Stimulated activated CD8-positive, alpha-beta memory T cell treated with anti-CD3 and anti-CD28 coated beads, Interleukin-15, amount 100 ng/mL, for 24 hours (primary cell): Measurements from ENCODE around the gene KRT4.
"Not testable (repeated sequence)": the region's sequence is repeated elsewhere in the genome, so short reads cannot be mapped to it uniquely, and the experiment has no call there.

Experiments used
- DNase-seq: peaks from one replicate; pipeline ENCODE4 v3.0.0-alpha.2; 2020; ENCODE audit warnings: low read depth

Gene KRT4

DNA sequence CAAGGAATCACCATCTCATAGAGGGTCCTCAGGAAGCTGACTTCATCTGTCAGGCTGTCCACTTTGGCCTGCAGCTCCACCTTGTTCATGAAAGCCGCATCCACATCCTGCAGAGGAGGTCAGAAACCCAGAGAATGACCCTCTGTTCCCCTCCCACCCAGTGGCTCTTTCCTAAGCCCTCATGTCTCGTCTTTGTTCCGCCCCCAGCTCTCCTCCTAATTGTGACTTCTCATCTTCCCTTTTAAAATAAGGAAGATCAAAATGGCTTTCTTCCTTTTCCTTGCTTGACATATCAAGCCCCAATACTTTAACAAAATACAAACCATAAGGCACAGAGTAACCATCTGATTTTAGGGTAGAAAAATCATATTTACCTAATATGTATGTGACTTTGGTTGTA lies 41.1 kb downstream of the KRT4 start:
- DNase-seq = no peak

DNA sequence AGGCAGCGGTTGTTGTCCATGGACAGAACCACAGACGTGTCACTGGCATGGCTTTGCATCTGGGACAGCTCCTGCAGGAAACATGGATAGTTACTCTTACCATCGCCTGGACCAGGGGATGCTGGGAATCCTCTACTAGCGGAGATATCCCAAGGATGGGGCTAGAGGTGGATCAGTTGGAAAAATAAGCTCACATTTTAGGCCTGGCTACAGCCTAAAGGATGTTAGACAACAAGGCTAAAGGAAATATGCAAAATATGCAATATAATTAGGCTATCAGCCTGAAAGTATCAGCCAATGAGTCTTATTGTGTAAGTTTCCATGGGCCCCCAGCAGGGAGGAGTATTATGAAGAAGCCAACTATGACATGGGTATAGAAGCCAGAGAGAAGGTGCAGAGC lies 41.7 kb downstream of the KRT4 start:
- no peak for DNase-seq

DNA sequence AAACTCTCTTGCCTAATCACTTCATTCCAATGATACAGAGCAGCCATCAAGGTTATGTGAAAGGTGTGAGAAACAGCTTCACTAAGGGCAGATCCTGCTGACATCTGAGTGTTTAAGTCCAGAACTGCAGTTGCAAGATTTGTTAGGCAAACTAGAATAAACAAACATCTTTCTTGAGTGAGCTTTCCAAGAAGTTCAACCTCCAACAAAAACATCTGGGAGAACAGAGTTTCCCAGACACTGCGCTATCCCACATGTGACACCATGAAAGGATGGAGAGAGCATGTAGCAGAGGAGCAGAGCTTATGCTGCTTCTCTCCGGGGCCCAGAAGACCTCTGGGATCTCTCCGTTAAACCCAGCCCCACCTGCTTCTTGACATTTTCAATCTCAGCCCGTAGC lies 42.4 kb downstream of the KRT4 start:
- DNase-seq = no peak

DNA sequence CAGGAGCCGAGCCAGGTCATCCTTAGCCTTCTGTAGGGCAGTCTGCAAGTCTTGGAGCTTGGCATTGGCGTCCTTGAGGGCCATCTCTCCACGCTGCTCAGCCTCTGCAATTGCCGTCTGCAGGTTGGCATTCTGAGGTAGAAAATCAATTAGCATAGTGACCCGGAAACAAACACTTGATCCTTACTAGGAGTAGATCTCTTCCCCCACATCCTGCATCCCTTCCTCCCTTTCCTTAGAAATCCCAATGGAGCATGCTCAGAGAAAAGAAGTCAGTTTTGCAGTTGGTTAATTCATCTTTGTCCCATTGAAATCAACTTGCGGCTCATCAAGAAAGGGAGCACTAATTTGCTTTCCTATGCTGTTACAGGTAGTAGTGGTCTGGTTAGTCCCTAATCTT lies 42.8 kb downstream of the KRT4 start:
- no peak for DNase-seq

DNA sequence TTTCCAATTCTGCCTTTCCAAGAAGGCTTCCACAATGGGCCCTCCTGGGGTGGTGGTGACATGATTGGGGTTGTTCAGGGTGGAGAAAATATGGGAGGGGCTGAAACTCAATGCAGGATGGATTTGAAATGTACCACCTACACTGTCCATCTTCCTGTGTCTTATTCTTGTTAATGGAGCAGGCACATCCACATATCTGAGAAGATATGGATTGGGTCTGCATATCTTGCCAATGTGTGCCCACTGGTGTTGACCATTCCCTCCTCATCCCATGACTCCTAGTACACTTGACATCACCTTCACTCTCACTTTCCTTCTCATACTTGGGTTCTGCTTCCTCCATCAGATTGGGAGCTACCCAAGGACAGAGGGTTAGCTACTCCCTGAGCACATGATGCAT lies 44.0 kb downstream of the KRT4 start:
- no peak for DNase-seq

DNA sequence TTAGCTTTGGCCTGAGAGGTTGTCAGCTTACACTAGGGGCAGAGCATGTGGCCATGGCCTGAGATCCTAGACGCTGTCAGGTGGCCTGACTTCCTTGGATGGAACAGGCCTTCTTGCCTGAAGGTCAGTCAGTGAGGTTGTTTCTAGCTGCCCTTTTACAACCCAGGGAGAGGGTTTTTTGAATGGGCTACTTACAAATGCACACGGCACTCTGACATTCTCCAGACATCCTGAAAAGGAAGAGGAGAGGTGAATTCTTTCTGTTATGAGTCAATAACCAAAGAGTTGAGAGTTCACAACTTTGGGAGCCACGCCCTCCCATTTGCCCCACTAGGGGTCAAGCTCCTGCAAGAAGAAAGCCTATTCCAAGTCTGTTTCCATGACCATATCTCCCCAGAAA lies 44.6 kb downstream of the KRT4 start:
- no peak for DNase-seq

DNA sequence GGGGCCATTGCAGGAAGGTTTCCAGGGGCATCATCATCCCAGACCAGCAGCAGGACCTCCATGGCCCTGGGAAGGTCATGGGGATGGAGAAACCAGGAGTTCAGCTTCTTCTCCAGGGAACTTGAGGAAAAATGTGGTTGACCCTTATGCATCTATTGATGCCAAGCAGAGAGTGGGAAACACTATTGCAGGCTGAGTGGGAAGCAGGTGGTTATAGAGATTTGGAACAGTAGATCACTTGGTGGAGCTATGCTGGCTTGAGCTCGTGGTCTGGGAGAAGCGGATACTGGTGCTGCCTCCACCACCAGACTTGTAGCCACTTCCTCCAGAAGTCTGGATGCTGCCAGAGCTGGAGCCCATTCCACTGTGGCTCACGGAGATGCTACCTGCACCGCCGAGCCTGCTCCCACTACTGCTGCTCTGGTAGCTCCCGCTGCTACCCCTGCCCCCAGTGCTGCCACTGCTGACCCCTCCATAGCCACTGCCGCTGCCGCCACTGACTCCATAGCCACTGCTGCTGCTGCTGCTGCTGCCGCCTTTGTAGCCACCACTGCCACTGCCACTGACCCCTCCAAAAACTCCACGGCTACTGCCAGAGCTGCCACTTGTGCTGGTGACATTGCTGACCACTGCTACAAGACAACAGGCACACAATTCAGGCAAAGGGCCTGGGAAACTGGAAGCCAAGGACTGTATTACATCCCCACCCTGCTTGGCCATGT lies 45.3 kb downstream of the KRT4 start:
- DNase-seq = no peak

DNA sequence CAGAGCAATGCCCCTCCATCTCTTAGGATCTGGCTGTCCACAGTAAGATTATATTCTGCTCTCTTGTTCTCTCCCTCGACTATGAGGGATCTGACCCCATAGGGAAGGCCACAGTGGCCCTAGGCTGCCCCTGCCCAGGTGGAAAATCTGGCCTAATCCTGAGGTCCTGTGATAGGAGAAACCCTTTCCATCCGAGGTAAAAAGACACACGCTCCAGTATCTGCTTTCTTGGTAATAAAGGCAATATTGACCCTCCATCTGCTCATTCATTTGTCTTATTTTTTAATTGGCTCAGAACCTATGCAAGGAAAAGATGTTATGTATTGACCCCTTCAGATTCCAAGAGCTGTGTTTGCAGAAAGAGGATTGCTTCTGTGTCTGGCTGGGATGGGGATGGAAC lies 46.5 kb downstream of the KRT4 start:
- DNase-seq = no peak

DNA sequence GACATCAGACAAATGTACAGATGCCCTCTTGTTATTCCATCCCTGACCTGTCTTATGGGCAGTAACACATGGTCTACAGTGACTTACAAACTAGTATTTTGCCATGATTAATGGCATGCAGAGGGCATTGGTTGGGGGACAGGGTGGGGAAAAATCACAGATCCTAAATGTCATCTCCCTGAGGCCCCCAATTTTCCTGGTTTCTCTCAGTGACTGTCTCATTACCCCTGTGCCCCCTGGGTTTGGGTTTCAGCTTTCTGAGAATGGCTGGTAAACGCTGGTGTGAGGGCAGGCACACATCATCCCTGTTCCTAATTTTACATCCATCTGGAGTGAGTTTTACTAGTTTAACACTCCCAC lies 46.9 kb downstream of the KRT4 start:
- DNase-seq = no peak

DNA sequence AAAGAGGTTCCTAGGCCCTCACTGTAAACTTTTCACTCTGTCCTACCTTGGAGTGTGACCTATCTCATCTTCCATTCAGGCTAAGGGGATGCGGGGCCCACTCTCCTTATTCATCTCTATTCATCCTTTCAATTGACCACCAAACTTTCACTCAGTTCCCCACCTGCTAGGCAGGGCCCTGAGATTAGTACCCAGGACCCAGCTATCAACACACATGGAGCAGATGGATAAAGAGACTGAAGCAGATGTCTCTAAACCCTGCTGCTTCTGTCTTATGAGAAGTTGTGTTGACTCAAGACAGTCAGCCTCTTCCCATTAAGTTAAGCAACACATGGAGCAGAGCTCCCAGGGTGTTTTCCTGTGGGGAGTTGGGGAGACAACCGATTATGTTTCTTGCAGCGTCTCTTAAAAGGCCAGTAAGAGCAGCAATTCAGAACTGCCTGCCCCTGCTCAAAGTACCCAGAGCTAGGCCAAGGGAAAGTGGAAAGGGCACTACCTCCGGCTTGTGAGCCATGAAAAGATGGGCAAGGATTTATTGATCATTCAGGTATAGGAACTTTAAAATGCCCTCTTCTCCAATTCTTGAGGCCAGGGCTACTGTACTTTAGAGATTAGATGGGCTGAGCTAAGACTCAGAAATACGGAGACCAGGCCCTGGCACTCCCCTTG lies 47.4 kb downstream of the KRT4 start:
- no peak for DNase-seq

DNA sequence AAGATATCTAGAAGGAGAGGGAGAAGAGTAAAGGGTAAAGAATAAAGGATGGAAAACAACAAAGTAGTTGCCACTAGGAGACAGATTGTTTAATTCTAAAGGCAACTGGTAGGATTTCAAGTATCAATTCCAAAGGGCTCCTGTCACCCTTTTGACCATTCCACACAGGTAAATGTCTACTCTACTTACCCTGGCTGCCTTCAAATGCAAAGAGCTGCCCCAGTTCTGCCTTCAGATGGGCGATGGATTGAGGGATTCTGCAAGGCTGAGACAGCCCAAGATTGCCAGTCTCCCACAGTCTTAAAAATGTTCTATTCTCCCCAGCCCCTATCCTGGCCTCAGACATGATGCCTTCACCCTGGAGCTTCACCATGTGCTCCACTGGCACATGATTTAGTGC lies 48.2 kb downstream of the KRT4 start:
- no peak for DNase-seq

DNA sequence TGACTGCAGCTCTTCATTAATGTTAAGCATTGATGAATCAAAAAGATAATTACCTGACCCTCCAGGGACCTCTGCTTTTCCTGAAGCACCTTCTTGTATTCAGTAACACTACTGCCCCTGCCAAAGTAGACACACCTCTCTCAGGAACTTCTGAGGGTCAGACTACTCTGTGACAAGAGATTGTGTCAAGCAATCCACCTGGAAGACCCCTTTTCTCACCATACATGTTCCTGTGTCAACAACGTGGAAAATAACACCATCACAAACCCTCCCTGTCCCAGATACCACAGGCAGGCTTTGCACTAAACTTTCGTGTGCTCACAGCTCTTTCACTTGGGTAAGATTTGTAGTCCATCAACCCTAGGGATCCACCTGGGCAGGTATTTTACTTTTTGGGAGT lies 49.9 kb downstream of the KRT4 start:
- DNase-seq = no peak

DNA sequence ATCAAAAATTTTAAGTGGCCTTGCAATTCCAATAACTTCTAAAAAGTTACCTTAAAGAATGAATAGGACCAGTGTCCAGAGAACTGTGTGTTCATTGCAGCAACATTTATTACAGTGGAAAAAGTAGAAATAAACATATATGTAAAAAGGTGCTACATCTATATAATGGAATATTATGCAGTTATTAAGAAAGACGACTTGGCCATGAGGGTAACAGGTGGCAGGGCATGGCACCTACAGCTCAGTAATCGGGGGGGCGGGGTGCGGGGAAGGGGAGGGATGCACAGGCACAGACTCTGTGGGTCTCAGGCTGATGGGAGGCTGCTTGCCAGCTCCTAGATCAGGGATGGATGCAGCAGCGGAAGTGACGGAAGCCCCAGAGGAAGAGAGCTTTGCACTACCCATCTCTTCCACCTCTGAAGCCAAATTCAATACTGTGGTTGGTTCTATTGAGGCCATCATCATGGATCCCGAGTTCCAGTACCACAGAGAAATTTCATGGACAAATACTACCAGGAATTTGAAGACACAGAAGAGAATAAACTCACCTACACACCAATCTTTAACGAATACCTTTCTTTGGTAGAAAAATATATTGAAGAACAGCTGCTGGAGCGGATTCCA lies 50.8 kb downstream of the KRT4 start:
- no peak for DNase-seq

DNA sequence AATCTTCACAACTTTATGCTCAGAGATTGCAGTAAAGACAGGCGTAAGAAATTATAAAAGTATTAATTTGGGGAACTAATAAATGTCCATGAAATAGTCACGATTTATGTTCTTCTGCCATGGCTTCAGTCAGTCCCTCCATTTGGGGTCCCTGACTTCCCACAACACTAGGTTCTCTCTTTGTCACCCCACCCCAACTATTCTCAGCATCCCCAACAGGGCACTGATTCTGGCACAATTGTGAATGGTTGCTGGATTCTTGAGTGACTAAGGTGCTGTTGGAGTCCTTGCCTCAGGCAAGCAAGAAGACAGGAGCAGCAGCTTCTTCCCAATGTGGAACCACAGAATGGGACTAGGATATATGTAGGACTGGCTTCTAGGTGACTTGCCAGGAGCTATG lies 52.1 kb downstream of the KRT4 start:
- DNase-seq = no peak

DNA sequence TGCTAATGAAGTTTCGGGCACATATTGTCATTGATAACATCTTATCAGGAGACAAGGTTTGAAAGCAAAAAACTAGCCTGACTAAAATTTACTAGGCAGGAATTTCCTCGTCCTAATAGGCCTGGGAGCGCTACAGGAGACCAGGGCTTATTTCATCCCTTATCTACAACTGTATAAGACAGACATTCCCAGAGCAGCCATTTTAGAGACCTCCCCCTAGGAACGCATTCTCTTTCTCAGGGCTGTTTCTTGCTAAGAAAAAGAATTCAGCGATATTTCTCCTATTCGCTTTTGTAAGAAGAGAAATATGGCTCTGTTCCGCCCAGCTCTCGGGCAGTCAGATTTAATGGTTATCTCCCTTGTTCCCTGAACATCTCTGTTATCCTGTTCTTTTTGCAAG lies 52.7 kb downstream of the KRT4 start:
- not testable (repeated sequence) for DNase-seq

DNA sequence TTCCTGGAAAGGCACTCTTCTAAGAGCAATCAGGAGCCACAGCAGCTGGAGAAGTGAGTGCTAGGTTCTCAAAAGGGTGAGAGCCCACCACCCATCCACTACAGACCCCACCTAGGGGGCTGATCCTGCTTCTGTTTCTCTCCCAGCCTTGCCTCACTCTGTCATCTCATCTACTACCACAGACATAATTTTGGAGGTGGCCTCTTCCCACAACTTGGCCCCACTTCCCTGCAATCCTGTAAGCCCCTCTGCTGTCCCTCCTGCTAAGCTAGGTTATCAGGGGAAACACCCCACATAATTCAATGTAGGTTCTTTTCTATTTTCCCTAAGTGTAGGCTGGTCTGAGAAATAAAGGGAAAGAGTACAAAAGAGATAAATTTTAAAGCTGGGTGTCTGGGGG lies 53.3 kb downstream of the KRT4 start:
- DNase-seq = no peak

DNA sequence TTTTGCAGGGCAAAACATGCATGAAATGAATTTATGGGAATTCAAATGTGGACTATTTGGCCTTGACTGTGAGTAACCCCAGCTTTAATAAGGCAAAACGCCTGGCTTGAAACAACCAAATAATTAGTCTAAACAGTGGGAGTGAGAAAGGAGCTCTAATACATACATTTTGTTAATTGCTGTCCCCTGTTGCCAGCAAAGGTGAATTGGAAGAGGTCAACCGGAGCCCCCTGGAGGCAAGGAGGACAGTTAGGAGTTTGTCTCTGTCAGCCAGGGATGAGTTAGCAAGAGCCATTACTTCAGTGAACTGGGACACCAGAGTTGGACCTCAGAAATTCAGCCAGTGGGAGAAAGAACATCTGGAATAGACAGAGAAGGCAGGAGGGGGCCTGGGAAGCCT lies 54.2 kb downstream of the KRT4 start:
- DNase-seq = no peak

DNA sequence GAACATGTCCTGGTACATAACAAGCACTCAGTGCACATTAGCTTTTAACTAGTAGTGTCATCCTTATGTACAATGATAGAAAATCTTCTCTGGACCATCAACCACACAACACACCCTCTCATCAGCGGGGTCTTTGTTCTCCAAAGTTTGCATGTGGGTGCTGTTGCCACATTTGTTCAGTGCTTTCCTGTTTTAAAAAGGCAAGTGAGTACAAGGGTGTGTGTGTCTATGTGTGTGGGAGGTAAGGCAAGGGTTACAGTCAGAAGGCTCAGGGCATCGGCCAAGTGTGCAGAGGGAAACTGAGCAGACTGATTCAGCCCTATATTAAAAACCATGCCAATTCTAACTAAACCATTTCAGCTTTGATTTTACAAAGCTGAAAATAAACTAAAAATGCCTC lies 54.7 kb downstream of the KRT4 start:
- DNase-seq = no peak

DNA sequence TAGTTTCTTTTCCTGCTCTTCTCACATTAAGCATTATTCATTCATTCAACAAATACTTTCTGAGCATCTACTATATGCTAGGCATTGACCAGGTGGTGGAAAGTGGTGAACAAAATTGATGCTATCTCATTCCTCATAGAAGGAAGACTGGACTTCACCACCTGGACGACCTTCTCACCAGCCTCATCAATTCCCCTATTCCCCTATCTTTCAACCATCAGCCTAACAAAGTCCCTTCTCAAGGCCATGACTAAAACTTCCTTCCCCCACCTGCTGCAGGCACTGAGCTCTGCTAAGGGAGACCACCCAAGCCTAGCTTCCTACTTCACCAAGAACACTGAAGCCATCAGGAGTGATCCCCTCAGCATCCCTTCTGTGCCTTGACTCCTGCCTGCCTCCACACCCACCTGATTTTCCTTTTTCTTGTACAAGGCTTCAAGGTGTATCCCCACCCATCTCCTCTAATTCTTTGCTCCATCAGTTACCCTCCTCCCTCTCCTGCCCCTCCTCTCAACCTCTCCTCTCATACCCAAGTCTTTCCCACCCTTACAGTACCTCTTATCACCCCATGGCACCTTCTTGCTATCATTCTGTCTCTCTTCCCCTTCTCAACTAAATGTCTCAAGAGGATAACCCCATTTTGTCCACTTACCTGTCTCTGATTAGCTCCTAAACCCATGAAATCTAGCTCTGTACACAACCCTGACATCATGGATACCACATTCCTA lies 56.3 kb downstream of the KRT4 start:
- no peak for DNase-seq
